ENCODE measurements around the gene GPR17.

GPR17 gene

DNA sequence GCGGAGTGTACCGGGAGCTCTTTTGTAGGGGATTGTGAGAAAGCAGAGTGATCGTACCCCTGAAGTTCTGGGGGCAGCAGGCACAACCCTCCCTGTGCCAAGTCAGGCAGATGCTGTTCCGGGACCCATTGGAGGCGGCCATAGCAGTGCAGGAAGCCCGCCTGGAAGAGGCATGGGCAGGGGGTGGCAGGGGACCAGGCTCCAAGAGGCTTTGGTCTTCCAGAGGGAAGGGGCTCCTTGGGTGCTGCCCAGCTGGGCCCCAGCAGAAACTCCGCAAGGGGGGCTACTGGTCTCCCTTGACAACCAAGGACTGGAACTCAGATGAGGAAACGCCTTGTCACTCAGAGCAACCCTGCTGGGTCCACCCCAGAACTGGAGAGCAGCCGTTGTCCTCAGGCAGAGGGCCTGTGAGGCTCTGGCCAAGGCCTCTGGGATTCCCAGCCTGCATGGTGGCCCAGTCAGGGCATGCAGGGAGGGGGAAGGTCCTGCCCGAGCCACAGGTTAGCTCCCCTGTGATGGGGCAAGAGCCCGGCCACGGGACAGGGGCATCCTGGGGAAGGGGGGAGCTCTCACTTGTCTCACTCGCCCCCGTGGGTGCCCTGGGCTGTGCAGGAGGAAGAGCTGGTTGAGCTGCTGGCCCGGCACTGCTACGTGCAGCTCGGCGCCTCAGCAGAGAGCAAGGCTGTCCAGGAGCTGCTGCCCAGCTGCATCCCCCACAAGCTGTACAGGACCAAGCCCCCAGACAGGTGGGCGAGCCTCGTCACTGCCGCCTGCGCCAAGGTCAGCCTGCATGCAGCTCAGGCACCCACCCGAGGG, 21.0 kb upstream of the GPR17 start:
- H3K27ac ChIP-seq (ENCODE audit: low read length) = no peak overlapping the region
- no peaks in the 10 kb centered on the region for H3K4me1 ChIP-seq (ENCODE audit: control insufficient read depth, insufficient read depth, low read length)
- no peak for DNase-seq (ENCODE audit: low read depth, low spot score)
- no peaks in the 10 kb centered on the region for H3K9me3 ChIP-seq (ENCODE audit: control insufficient read depth, insufficient read depth, low read length)
- no CpG with 5 or more reads among the region's 23 CpGs for WGBS (ENCODE audit: insufficient coverage, insufficient read length)
- H3K36me3 ChIP-seq (ENCODE audit: control insufficient read depth, insufficient read depth, low read length) = no peaks in the 10 kb centered on the region
- no peak overlapping the region for H3K4me3 ChIP-seq (ENCODE audit: low read length)
- H3K27me3 ChIP-seq (ENCODE audit: control insufficient read depth, insufficient read depth, low read length) = no peaks in the 10 kb centered on the region

DNA sequence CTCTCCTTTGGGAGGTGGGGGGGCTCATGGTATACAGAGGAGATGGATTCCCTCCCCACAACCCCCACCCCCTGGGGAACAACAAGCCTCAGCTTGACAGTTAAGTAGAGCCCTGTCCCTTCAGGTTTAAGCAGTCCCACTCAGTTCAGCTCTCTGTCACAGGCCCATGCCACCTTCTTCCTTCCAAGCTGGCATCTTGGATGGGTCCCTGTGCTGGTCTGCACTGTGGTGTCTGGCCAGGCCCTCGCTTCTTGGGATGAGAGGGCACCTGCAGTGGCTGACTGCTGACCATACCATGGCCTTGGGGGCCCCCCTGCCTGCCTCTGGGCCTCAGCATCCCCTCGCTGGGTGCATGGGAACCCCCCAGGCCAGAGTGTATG, 20.4 kb upstream of the GPR17 start:
- Histone ChIP-seq H3K36me3 (ENCODE audit: control insufficient read depth, insufficient read depth, low read length) (no peaks in the 10 kb centered on the region), H3K4me1 (ENCODE audit: control insufficient read depth, insufficient read depth, low read length) (no peaks in the 10 kb centered on the region), H3K9me3 (ENCODE audit: control insufficient read depth, insufficient read depth, low read length) (no peaks in the 10 kb centered on the region), H3K4me3 (ENCODE audit: low read length) (no peak overlapping the region), H3K27ac (ENCODE audit: low read length) (no peak overlapping the region), H3K27me3 (ENCODE audit: control insufficient read depth, insufficient read depth, low read length) (no peaks in the 10 kb centered on the region)
- no peak for DNase-seq (ENCODE audit: low read depth, low spot score)
- no CpG with 5 or more reads among the region's 2 CpGs for WGBS (ENCODE audit: insufficient coverage, insufficient read length)

DNA sequence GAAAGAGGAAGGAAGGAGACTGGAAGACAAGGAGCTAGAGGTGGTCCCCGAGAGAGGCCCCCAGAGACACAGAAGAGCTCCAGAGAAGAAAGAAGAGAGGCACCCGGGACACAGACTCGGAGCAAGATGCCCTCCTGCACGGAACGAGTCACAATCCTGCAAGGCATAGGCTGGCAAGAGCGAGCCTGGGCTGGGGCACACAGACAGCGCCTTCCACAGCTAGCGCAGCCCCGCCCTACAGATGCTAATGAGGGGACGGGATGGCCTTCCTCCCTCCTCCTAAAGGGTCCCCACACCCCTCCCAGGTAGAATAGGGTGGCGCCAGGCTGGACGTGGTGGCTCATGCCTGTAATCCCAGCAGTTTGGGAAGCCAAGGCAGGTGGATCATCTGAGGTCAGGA, 19.8 kb upstream of the GPR17 start:
- H3K4me1 ChIP-seq (ENCODE audit: control insufficient read depth, insufficient read depth, low read length) = no peaks in the 10 kb centered on the region
- no peaks in the 10 kb centered on the region for H3K9me3 ChIP-seq (ENCODE audit: control insufficient read depth, insufficient read depth, low read length)
- no peaks in the 10 kb centered on the region for H3K36me3 ChIP-seq (ENCODE audit: control insufficient read depth, insufficient read depth, low read length)
- no peak for DNase-seq (ENCODE audit: low read depth, low spot score)
- no peak overlapping the region for H3K27ac ChIP-seq (ENCODE audit: low read length)
- WGBS (ENCODE audit: insufficient coverage, insufficient read length) = no CpG with 5 or more reads among the region's 12 CpGs
- no peaks in the 10 kb centered on the region for H3K27me3 ChIP-seq (ENCODE audit: control insufficient read depth, insufficient read depth, low read length)
- H3K4me3 ChIP-seq (ENCODE audit: low read length) = no peak overlapping the region

DNA sequence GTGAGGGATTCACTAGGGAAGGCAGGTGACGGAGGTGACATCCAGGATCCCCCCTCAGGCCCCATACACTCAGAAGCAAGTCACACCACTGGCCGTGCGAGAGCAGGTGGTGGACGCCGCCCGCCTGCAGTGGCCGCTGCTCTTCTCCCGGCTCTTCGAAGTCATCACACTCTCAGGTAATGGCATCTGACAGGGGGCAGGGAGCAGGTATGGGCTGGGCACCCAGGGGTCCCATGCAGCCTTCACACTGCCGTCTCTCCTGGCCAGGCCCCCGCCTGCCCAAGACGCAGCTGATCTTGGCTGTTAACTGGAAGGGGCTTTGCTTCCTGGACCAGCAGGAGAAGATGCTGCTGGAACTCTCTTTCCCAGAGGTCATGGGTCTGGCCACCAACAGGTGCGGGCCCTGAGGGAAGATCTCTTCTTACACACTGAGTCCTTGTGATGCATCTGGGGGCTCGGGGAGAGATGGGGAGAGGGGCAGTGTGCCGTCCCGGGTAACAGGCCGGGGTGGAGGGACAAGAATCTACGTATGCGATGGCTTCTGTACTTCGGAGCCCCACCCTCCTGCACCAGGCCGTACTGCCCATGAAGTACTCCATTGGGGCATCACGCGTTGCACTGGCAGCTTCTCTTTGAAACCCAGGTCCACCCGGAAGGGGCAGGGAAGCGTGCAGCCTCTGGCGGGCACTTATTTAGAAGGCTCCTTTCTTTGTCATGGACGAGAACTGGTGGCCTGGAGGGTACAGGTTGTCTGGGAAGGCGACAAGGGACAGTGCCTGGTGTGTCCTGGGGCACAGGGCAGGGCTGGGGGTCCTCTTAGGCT, 18.8 kb upstream of the GPR17 start:
- DNase-seq (ENCODE audit: low read depth, low spot score) = no peak
- H3K27ac ChIP-seq (ENCODE audit: low read length) = no peak overlapping the region
- H3K27me3 ChIP-seq (ENCODE audit: control insufficient read depth, insufficient read depth, low read length) = no peaks in the 10 kb centered on the region
- no CpG with 5 or more reads among the region's 28 CpGs for WGBS (ENCODE audit: insufficient coverage, insufficient read length)
- H3K4me3 ChIP-seq (ENCODE audit: low read length) = no peak overlapping the region
- no peaks in the 10 kb centered on the region for H3K4me1 ChIP-seq (ENCODE audit: control insufficient read depth, insufficient read depth, low read length)
- no peaks in the 10 kb centered on the region for H3K36me3 ChIP-seq (ENCODE audit: control insufficient read depth, insufficient read depth, low read length)
- H3K9me3 ChIP-seq (ENCODE audit: control insufficient read depth, insufficient read depth, low read length) = no peaks in the 10 kb centered on the region

DNA sequence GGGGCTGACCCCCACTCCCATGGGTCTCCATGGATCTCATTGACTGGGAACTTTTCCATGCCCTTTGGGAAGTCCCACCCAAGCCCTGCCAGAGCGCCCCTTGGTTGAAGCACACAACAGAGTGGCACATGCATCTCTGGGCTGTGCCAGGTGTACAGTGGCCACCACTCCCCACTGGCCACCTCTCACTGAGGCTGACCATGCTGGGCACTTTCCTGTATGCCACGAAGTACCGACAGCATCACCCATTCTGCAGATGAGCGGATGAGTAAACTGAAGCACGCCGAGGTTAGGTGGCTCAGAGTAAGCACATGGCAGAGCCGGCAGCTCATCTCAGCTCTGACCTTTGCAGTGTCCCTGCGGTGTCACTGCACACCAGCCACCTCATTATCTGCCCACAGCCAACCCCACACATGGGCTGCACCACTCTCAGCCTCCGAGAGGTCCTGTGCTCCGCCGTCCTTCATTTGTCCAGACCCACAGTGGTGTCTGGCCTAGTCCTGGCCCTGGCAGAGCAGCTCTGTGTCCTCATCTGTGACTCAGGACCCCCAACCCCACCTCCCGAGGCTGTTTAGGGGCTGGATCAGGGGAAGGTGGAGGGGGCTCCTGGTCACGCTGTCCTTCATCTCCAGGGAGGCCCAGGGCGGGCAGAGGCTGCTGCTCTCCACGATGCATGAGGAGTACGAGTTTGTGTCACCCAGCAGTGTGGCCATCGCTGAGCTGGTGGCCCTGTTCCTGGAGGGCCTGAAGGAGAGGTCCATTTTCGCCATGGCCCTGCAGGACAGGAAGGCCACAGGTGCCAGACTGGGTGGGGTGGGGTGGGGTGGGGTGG, 18.0 kb upstream of the GPR17 start:
- WGBS (ENCODE audit: insufficient coverage, insufficient read length) = no CpG with 5 or more reads among the region's 18 CpGs
- no peaks in the 10 kb centered on the region for H3K9me3 ChIP-seq (ENCODE audit: control insufficient read depth, insufficient read depth, low read length)
- no peak for DNase-seq (ENCODE audit: low read depth, low spot score)
- H3K27me3 ChIP-seq (ENCODE audit: control insufficient read depth, insufficient read depth, low read length) = no peaks in the 10 kb centered on the region
- no peaks in the 10 kb centered on the region for H3K4me1 ChIP-seq (ENCODE audit: control insufficient read depth, insufficient read depth, low read length)
- no peak overlapping the region for H3K27ac ChIP-seq (ENCODE audit: low read length)
- no peaks in the 10 kb centered on the region for H3K36me3 ChIP-seq (ENCODE audit: control insufficient read depth, insufficient read depth, low read length)
- H3K4me3 ChIP-seq (ENCODE audit: low read length) = no peak overlapping the region

DNA sequence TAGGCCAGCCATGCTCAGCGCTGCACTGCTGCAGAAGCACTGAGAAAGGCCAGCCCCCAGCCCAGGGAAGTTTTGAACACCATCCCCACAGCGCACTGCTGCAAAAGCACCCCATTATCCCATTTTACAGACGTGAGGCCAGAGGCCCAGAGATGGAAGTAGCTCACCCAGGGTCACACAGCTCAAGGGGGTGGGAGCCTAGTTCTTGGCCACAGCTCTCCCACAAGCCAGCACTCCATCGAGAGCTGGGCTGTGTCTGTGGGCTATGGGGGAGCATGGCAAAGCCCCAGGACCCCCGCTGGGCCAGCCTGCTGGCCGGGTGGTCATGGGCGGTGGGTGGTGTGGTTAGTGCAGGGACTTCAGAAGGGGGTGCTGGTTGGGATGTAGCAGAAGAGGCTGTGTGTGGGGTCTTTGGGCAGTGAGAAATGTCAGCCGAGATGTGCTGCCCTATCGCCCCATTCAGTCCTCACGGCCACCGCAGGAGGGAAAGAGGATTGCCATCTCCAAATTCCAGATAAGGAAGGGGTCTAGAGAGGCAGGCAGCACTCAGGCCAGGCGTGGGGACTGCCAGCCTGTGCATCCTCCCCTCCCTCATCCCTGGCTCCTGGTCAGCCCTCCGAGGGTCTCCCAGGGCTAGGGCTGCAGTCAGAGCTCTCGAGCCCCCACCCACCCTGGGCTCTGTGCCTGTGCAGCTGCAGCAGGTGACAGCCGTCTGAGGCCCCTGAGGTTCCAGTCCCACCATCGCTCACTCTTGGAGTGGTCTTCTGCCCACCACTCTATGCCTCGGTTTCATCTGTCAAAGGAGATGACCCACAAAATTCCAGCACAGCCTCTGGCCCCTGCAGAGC, 17.0 kb upstream of the GPR17 start:
- Histone ChIP-seq H3K36me3 (ENCODE audit: control insufficient read depth, insufficient read depth, low read length) (no peaks in the 10 kb centered on the region), H3K27me3 (ENCODE audit: control insufficient read depth, insufficient read depth, low read length) (no peaks in the 10 kb centered on the region), H3K27ac (ENCODE audit: low read length) (no peak overlapping the region), H3K9me3 (ENCODE audit: control insufficient read depth, insufficient read depth, low read length) (no peaks in the 10 kb centered on the region), H3K4me3 (ENCODE audit: low read length) (no peak overlapping the region), H3K4me1 (ENCODE audit: control insufficient read depth, insufficient read depth, low read length) (no peaks in the 10 kb centered on the region)
- no CpG with 5 or more reads among the region's 17 CpGs for WGBS (ENCODE audit: insufficient coverage, insufficient read length)
- DNase-seq (ENCODE audit: low read depth, low spot score) = no peak

DNA sequence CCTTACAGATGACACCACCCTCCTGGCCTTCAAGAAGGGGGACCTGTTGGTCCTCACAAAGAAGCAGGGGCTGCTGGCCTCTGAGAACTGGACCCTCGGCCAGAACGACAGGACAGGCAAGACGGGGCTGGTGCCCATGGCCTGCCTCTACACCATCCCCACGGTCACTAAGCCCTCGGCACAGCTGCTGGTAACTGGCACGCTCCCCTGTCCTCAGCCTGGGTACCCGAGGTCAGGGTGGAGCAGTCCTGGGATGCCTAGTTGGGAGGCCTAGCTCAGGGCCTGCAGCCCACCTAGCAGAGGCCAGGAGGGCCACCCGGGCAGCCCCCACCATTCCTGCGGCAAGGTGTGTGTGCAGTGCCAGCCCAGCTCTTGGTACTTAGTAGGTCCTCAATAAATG, 16.3 kb upstream of the GPR17 start:
- Histone ChIP-seq H3K27me3 (ENCODE audit: control insufficient read depth, insufficient read depth, low read length) (no peaks in the 10 kb centered on the region), H3K4me1 (ENCODE audit: control insufficient read depth, insufficient read depth, low read length) (no peaks in the 10 kb centered on the region), H3K27ac (ENCODE audit: low read length) (no peak overlapping the region), H3K36me3 (ENCODE audit: control insufficient read depth, insufficient read depth, low read length) (no peaks in the 10 kb centered on the region), H3K4me3 (ENCODE audit: low read length) (no peak overlapping the region), H3K9me3 (ENCODE audit: control insufficient read depth, insufficient read depth, low read length) (no peaks in the 10 kb centered on the region)
- no peak for DNase-seq (ENCODE audit: low read depth, low spot score)
- WGBS (ENCODE audit: insufficient coverage, insufficient read length) = no CpG with 5 or more reads among the region's 9 CpGs

DNA sequence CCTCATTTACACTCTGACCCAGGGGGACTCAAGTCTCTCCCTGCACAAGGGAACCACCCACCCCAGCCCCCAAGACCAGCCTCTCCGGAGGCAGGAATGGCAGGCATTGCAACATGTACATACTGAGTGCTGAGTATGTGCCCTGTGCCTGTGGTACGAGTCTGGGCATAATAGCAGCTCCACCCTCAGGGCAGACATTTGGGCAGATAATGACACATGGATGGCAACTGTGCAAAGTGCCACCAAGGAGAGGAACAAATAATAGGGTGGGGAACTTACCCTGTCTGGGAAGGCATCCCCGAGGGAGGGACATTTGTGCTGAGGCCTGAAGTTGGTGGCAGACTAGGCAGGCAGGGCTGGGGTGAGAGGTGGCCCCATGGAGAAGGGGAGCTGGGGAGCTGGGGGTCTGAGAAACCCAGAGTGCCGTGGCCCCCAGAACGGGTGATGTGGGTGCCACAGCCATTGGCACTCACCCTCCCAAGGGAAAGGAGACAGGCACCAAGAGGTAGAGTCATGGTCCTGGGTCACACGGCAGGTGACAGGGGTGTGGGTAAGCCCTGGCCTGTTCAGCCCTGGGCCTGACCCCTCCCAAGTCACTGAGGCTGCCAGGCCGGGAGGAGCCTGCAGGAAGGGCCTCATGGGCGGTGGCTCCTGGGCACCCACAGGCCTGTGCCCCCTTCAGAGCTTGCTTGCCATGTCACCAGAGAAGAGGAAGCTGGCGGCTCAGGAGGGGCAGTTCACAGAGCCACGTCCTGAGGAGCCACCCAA, 15.7 kb upstream of the GPR17 start:
- Histone ChIP-seq H3K9me3 (ENCODE audit: control insufficient read depth, insufficient read depth, low read length) (no peaks in the 10 kb centered on the region), H3K27me3 (ENCODE audit: control insufficient read depth, insufficient read depth, low read length) (no peaks in the 10 kb centered on the region), H3K4me3 (ENCODE audit: low read length) (no peak overlapping the region), H3K4me1 (ENCODE audit: control insufficient read depth, insufficient read depth, low read length) (no peaks in the 10 kb centered on the region), H3K36me3 (ENCODE audit: control insufficient read depth, insufficient read depth, low read length) (no peaks in the 10 kb centered on the region), H3K27ac (ENCODE audit: low read length) (no peak overlapping the region)
- no CpG with 5 or more reads among the region's 10 CpGs for WGBS (ENCODE audit: insufficient coverage, insufficient read length)
- DNase-seq (ENCODE audit: low read depth, low spot score) = no peak

DNA sequence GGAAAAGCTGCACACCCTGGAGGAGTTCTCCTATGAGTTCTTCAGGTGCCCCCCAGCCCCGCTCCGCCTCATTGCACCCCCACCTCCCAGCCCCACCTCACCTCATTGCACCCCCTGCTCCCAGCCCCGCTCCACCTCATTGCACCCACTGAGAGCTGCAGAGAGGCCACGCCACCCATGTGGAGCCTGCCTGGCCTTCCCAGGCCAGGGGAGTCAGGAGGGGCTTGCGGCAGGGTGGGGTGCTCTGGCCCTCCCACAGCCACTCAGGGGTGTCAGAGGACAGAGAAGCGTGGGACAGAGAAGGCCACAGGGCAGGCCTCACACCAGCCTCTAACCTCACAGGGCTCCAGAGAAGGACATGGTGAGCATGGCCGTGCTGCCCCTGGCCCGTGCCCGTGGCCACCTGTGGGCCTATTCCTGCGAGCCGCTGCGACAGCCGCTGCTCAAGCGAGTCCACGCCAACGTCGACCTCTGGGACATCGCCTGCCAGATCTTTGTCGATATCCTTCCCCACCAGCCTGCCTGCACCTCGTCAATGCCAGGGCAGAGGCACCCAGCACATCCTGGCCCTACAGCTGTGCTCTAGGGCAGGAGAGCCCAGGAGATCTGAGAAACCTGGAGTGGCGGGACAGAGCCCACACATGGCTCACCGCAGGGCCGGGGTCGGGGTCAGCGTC, 15.0 kb upstream of the GPR17 start:
- Histone ChIP-seq H3K9me3 (ENCODE audit: control insufficient read depth, insufficient read depth, low read length) (no peaks in the 10 kb centered on the region), H3K4me3 (ENCODE audit: low read length) (no peak overlapping the region), H3K27me3 (ENCODE audit: control insufficient read depth, insufficient read depth, low read length) (no peaks in the 10 kb centered on the region), H3K4me1 (ENCODE audit: control insufficient read depth, insufficient read depth, low read length) (no peaks in the 10 kb centered on the region), H3K27ac (ENCODE audit: low read length) (no peak overlapping the region), H3K36me3 (ENCODE audit: control insufficient read depth, insufficient read depth, low read length) (no peaks in the 10 kb centered on the region)
- DNase-seq (ENCODE audit: low read depth, low spot score) = no peak
- no CpG with 5 or more reads among the region's 25 CpGs for WGBS (ENCODE audit: insufficient coverage, insufficient read length)

Data from iPS DF 6.9 (cell line).